ENCODE results near the gene ISX. TPM values are rescaled to one million over a fixed set of nuclear protein-coding genes. Genes with fewer than 3 reads are reported as not detected.

Gene ISX
- polyA plus RNA-seq, 2 of the 4 experiments (the other 2 are of a cell fraction): not detected

- Histone ChIP-seq H3K9me3 (no peaks in the 10 kb centered on the region), H3K4me2 (no peak overlapping the region), H3K27ac (no peak overlapping the region), H3K4me3 (no peak overlapping the region), H3K4me1 (no peaks in the 10 kb centered on the region)
- TF ChIP-seq E2F6 (IDR thresholded peaks at IDR 0.05; ENCODE audit: borderline replicate concordance, low read depth) (no peak), SMC3 (IDR thresholded peaks at IDR 0.05) (no peak), RAD21 (conservative IDR thresholded peaks at IDR 0.05 in 1 of 2, IDR thresholded peaks at IDR 0.05 in 1 of 2) (no peak), HOXA7 (CRISPR knock-in tag; IDR thresholded peaks at IDR 0.05) (no peak), REST (IDR thresholded peaks at IDR 0.05) (no peak), EHMT2 (IDR thresholded peaks at IDR 0.05; ENCODE audit: low read depth) (no peak), CBX8 (IDR thresholded peaks at IDR 0.05) (no peak), ZFP36 (IDR thresholded peaks at IDR 0.05; ENCODE audit: borderline replicate concordance, partially characterized antibody) (no peak), CEBPB (IDR thresholded peaks at IDR 0.05) (no peak), HDAC2 (IDR thresholded peaks at IDR 0.05) (no peak), NR3C1 (IDR thresholded peaks at IDR 0.05) (no peak), KDM5A (IDR thresholded peaks at IDR 0.05) (no peak), MAFK (IDR thresholded peaks at IDR 0.05; ENCODE audit: partially characterized antibody) (no peak), HES2 (IDR thresholded peaks at IDR 0.05) (no peak), ELK1 (IDR thresholded peaks at IDR 0.05; ENCODE audit: low read depth, low read length) (no peak), POLR2A (IDR thresholded peaks at IDR 0.05; ENCODE audit: low read length) (no peak), HOXB5 (CRISPR knock-in tag; IDR thresholded peaks at IDR 0.05) (no peak), RFX5 (IDR thresholded peaks at IDR 0.05) (no peak), USF2 (IDR thresholded peaks at IDR 0.05) (no peak), MAX (IDR thresholded peaks at IDR 0.05) (no peak)
- 0% methylated on average over 1 of the region's 1 CpG for WGBS (ENCODE audit: missing lambda C conversion rate)
- no peak for DNase-seq (ENCODE audit: low read depth in 1 of 2, low spot score in 1 of 2)
- no peak for FAIRE-seq
- CTCF ChIA-PET: no interaction called here
- no peak for ATAC-seq
- POLR2A ChIA-PET: no interaction called here
These were observed 26.4 kb downstream of the ISX start for GRCh38 chr22:35092406-35092805.

GRCh38 chr22:35098921-35099320, 33.0 kb downstream of the ISX start:
- 2% methylated on average over 3 of the region's 3 CpGs for WGBS (ENCODE audit: missing lambda C conversion rate)
- TF ChIP-seq JUNB (IDR thresholded peaks at IDR 0.05): no peak
- TF ChIP-seq RFX5 (IDR thresholded peaks at IDR 0.05): no peak
- no peak overlapping the region for H3K4me2 ChIP-seq
- DNase-seq (ENCODE audit: low read depth in 1 of 2, low spot score in 1 of 2) (no peak), FAIRE-seq (no peak), ATAC-seq (no peak)
- no peaks in the 10 kb centered on the region for H3K9me3 ChIP-seq
- H3K4me1 ChIP-seq: no peaks in the 10 kb centered on the region
- POLR2A ChIA-PET: no interaction called here
- H3K4me3 ChIP-seq: no peak overlapping the region
- CTCF ChIA-PET: no interaction called here
- no peak overlapping the region for H3K27ac ChIP-seq
